Brain pericyte (primary cell): Measurements from ENCODE around the gene RPS15.
"Not testable (repeated sequence)": the region's sequence is repeated elsewhere in the genome, so short reads cannot be mapped to it uniquely, and the experiment has no call there.

Experiments
- DNase-seq: peaks from one replicate; pipeline ENCODE4 v3.0.0-alpha.2; 2012; ENCODE audit warnings: low read depth, low spot score

Gene RPS15

GRCh38 chr19:1469255-1470054 lies 31.3 kb downstream of the RPS15 start:
- DNase-seq = no peak

- no peak for DNase-seq
Observed at GRCh38 chr19:1470055-1470304, 31.8 kb downstream of the RPS15 start.

GRCh38 chr19:1470305-1471009 lies 32.3 kb downstream of the RPS15 start:
- no peak for DNase-seq

GRCh38 chr19:1471010-1471514 lies 32.9 kb downstream of the RPS15 start:
- DNase-seq = no peak

- DNase-seq = no peak
Observed at GRCh38 chr19:1471515-1472160, 33.4 kb downstream of the RPS15 start.

GRCh38 chr19:1472231-1473084 lies 34.3 kb downstream of the RPS15 start:
- no peak for DNase-seq

GRCh38 chr19:1473085-1473851 lies 35.1 kb downstream of the RPS15 start:
- no peak for DNase-seq

GRCh38 chr19:1474011-1474764 lies 36.0 kb downstream of the RPS15 start:
- no peak for DNase-seq

- DNase-seq = no peak
Observed at GRCh38 chr19:1474765-1475351, 36.7 kb downstream of the RPS15 start.

GRCh38 chr19:1475751-1476437 lies 37.7 kb downstream of the RPS15 start:
- DNase-seq = no peak

- not testable (repeated sequence) for DNase-seq
Observed at GRCh38 chr19:1477056-1477455, 38.9 kb downstream of the RPS15 start.

GRCh38 chr19:1478934-1479707 lies 40.9 kb downstream of the RPS15 start, which contains the start of gene C19orf25:
C19orf25 (minus strand) TSS chr19:1479215; CDS start chr19:1478903, 312 bp downstream.
- DNase-seq = peak; percentile 70

GRCh38 chr19:1481224-1481892 lies 43.2 kb downstream of the RPS15 start:
- DNase-seq = no peak

GRCh38 chr19:1481893-1482360 lies 43.7 kb downstream of the RPS15 start:
- no peak for DNase-seq

- DNase-seq = no peak
Observed at GRCh38 chr19:1482361-1483130, 44.4 kb downstream of the RPS15 start.

- no peak for DNase-seq
Observed at GRCh38 chr19:1483131-1483978, 45.2 kb downstream of the RPS15 start.
